Muscle of back (tissue), 11 donors: ENCODE measurements around the gene ARHGAP45. TPM values are rescaled to one million over a fixed set of nuclear protein-coding genes. Genes with fewer than 3 reads are reported as not detected.

Experiments used
- DNase-seq, 3 donors: peaks; one replicate each; pipeline versions ENCODE4 v3.0.0 to v3.0.0-alpha.2; 2013
- polyA plus RNA-seq, 10 donors: library from polyadenylated mRNA; unstranded; fragments of 120-200 nt; gene quantifications; one replicate each; pipeline ENCODE4 v1.2.1, GENCODE V29; 2013; ENCODE audit not compliant: insufficient read length in 10 of 10

The ARHGAP45 gene
- polyA plus RNA-seq, 10 donors = 6.3 to 20.7 (median 10.1) TPM

- DNase-seq = no peak
Measured at GRCh38 chr19:1070576-1070930, 3.6 kb downstream of the ARHGAP45 start.

GRCh38 chr19:1070931-1071791, 4.2 kb downstream of the ARHGAP45 start:
- DNase-seq = no peak

GRCh38 chr19:1072371-1073015, 5.5 kb downstream of the ARHGAP45 start:
- no peak for DNase-seq

GRCh38 chr19:1073063-1073955, 6.3 kb downstream of the ARHGAP45 start:
- DNase-seq = no peak

GRCh38 chr19:1073956-1074517, 7.1 kb downstream of the ARHGAP45 start:
- DNase-seq = no peak

GRCh38 chr19:1074544-1075283, 7.7 kb downstream of the ARHGAP45 start:
- peak in 1 of 3 donors; percentile 35 for DNase-seq

GRCh38 chr19:1076046-1076386, 9.0 kb downstream of the ARHGAP45 start:
- no peak for DNase-seq

GRCh38 chr19:1076951-1077350, 10.0 kb downstream of the ARHGAP45 start:
- peak in 1 of 3 donors; percentile 34 for DNase-seq

GRCh38 chr19:1079566-1080111, 12.7 kb downstream of the ARHGAP45 start:
- DNase-seq = no peak

GRCh38 chr19:1080360-1081161, 13.6 kb downstream of the ARHGAP45 start:
- no peak for DNase-seq

GRCh38 chr19:1081301-1082164, 14.6 kb downstream of the ARHGAP45 start:
- DNase-seq = no peak

GRCh38 chr19:1082165-1082927, 15.4 kb downstream of the ARHGAP45 start:
- DNase-seq = no peak

GRCh38 chr19:1082928-1083816, 16.2 kb downstream of the ARHGAP45 start:
- no peak for DNase-seq

GRCh38 chr19:1084024-1084868, 17.3 kb downstream of the ARHGAP45 start:
- no peak for DNase-seq

- DNase-seq = no peak
Measured at GRCh38 chr19:1085053-1085658, 18.2 kb downstream of the ARHGAP45 start.
